ENCODE measurements around the gene FASN. TPM values are rescaled to one million over a fixed set of nuclear protein-coding genes. Genes with fewer than 3 reads are reported as not detected.

The FASN gene
- total and polyA plus RNA-seq, 8 donors, result 22.8 to 268 (median 81.6) TPM

DNA sequence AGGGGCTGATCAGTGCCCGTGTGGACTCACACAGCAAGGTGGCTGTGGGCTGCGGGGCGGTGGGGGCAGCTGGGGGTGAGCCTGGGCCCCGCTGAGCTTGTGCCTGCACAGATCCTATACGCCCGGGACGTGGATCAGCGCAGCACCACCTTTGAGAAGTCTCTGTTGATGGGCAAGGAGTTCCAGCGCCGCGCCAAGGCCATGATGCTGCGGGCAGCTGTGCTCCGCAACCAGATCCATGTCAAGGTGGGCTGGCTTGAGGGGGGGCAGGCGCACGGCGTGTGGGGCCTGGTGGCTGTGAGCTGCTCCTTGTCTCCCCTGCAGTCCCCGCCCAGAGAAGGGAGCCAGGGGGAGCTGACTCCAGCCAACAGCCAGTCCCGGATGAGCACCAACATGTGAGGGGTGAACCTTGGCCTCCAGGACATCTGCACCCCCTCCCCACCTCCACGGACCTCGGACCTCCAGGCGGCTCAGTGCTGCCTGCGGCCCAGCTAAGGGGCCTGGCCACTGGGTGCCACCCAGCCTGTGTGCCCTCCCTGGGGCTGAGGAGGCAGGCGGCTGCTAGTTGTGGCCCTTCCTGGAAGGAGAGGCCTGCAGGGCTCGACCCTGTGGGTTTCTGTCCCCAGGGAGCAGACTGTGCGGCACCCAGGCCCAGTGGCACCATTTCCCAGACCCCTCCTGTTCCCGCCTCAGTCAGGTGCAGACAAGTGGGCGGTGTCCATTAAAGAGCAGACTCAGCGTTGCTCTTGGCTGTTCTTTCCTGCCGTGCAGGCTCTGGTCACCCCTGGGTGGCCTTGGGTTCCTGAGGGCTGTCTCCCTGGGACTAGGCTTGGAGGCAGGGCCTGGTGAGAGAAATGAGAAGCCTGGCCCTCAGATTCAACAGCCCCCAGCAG, 41.1 kb downstream of the FASN start:
- Histone ChIP-seq H3K9me3 (no peaks in the 10 kb centered on the region), H3K27ac (no peak overlapping the region), H3K4me1 (peaks cover 18 to 33% (median 24%) of the 10 kb centered on the region in 4 donors), H3K4me3 (no peak overlapping the region), H3K27me3 (no peaks in the 10 kb centered on the region), H3K36me3 (peaks cover 67 to 89% (median 87%) of the 10 kb centered on the region in 4 donors)
- TF ChIP-seq CTCF (IDR thresholded peaks at IDR 0.05) (no peak), EP300 (IDR thresholded peaks at IDR 0.05) (no peak), POLR2AphosphoS5 (IDR thresholded peaks at IDR 0.05) (no peak), POLR2A (IDR thresholded peaks at IDR 0.05) (no peak)
- DNase-seq, result no peak
- intact Hi-C loops (cut with DNase I; ENCODE audit: low total_unique reads), result no loop called here
- WGBS, 5 donors, result 79 to 92% (median 83%) methylated on average over 14 to 29 of the region's 29 CpGs

GRCh38 chr17:82055965-82056728, 41.9 kb downstream of the FASN start:
- DNase-seq, result no peak
- Histone ChIP-seq H3K36me3 (peaks cover 63 to 81% (median 79%) of the 10 kb centered on the region in 4 donors), H3K9me3 (no peaks in the 10 kb centered on the region), H3K27me3 (no peaks in the 10 kb centered on the region), H3K4me1 (peaks cover 18 to 34% (median 25%) of the 10 kb centered on the region in 4 donors), H3K4me3 (no peak overlapping the region), H3K27ac (no peak overlapping the region)
- WGBS, 5 donors, result 84 to 89% (median 89%) methylated on average over 17 to 28 of the region's 28 CpGs
- TF ChIP-seq POLR2AphosphoS5 (IDR thresholded peaks at IDR 0.05), result no peak
- TF ChIP-seq CTCF (IDR thresholded peaks at IDR 0.05), result no peak
- no peak for TF ChIP-seq POLR2A (IDR thresholded peaks at IDR 0.05)
- no peak for TF ChIP-seq EP300 (IDR thresholded peaks at IDR 0.05)
- intact Hi-C loops (cut with DNase I; ENCODE audit: low total_unique reads), result no loop called here

DNA sequence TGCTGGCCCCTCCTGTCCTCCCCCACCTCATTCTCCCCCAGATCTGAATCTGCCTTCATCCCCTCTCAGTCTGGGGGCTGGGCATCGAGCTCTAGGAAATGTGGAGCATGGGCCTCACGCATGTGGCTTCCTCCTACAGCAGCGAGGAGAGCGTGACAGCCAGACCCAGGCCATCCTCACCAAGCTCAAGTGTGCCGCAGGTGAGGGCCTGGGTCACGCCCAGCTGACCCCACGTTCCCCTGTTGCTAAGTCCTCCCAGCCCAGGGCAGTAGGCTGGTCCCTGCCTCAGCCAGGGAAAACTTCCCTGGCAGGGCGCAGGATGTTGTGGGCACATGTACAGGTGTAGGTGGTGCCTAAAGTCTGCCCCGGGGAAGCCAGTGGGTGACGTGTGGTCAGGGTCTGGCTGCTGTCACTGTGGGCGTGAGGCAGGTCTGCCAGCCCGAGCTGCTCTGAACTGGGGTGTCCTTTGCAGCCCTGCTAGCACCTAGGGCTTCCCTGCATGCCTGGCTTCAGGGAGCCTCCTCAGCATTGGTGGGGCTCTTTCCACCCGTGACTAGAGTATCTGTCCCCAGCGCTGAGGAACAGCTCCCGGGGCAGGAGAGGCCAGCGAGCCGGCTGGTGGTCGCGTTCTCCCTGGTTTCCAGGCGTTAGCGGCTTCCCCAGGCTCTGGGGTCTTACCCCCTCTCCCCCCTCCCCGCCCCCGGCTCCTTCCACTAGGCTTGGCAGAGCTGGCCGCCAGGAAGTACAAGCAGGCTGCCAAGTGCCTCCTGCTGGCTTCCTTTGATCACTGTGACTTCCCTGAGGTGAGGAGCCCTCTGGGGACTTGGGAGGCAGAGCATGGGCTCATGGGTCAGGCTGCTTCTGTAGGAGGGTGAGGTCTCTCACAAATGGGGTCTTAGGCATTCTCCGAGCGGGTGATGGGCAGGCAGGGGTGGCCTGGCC, 42.7 kb downstream of the FASN start:
- H3K27me3 ChIP-seq, result no peaks in the 10 kb centered on the region
- WGBS, 5 donors, result 76 to 85% (median 77%) methylated on average over 10 to 26 of the region's 26 CpGs

GRCh38 chr17:82054351-82055022, 43.5 kb downstream of the FASN start:
- Histone ChIP-seq H3K27me3 (no peaks in the 10 kb centered on the region), H3K4me3 (no peak overlapping the region), H3K27ac (no peak overlapping the region), H3K9me3 (no peaks in the 10 kb centered on the region), H3K4me1 (peaks cover 28 to 50% (median 42%) of the 10 kb centered on the region in 4 donors), H3K36me3 (peaks cover 49 to 72% (median 68%) of the 10 kb centered on the region in 4 donors)
- no peak for DNase-seq
- TF ChIP-seq POLR2AphosphoS5 (IDR thresholded peaks at IDR 0.05) (no peak), CTCF (IDR thresholded peaks at IDR 0.05) (no peak), EP300 (IDR thresholded peaks at IDR 0.05) (no peak), POLR2A (IDR thresholded peaks at IDR 0.05) (no peak)
- intact Hi-C loops (cut with DNase I; ENCODE audit: low total_unique reads), result no loop called here
- 84 to 93% (median 87%) methylated on average over 21 to 38 of the region's 38 CpGs for WGBS, 5 donors

More for the DNA sequence above, 42.7 kb downstream of the FASN start:
- intact Hi-C loops (cut with DNase I; ENCODE audit: low total_unique reads), result no loop called here
- H3K36me3 ChIP-seq, result peaks cover 54 to 72% (median 70%) of the 10 kb centered on the region in 4 donors
- H3K4me1 ChIP-seq, result peaks cover 25 to 42% (median 33%) of the 10 kb centered on the region in 4 donors
- no peak for TF ChIP-seq POLR2AphosphoS5 (IDR thresholded peaks at IDR 0.05)
- H3K27ac ChIP-seq, result no peak overlapping the region
- H3K9me3 ChIP-seq, result no peaks in the 10 kb centered on the region
- DNase-seq, result no peak
- no peak overlapping the region for H3K4me3 ChIP-seq
